ENCODE data around the gene CCL21. TPM values are rescaled to one million over a fixed set of nuclear protein-coding genes. Genes with fewer than 3 reads are reported as not detected.

The CCL21 gene
- total RNA-seq, 2 experiments from 2014 or later, result not detected

DNA sequence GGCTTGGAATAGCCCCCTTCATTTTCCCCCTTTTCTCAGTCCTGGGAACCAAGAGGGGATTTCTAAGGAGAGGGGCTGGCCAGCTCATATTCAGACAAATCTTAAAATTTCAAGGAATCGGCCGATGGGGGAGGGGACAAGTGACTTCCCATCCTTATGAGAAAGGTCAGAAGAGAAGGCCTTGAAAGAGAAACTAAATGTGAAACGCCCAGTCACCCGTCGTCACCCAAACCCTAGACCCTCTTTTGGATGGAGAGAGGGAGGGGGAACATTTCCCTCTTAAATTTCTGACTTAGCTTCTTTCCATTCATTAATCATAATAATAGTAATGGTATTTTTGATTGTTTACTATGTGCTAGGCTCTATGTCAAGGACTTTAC, 18.0 kb downstream of the CCL21 start:
- Mint-ChIP-seq H3K9me3 (no peaks in the 10 kb centered on the region), H3K27me3 (no peaks in the 10 kb centered on the region)
- DNase-seq, result no peak

GRCh38 chr9:34690983-34691935, 18.7 kb downstream of the CCL21 start, which contains the start of gene CCL19:
Gene CCL19, minus strand, starts transcription at chr9:34691276. Its CDS starts 137 bp downstream, at chr9:34691139.
- POLR2A ChIA-PET, result no interaction called here
- no peak for ATAC-seq (ENCODE audit: low read depth)
- H3K4me1 Mint-ChIP-seq, result no peaks in the 10 kb centered on the region

More for the DNA sequence above, 18.0 kb downstream of the CCL21 start:
- Mint-ChIP-seq H3K4me1 (no peaks in the 10 kb centered on the region), H3K4me3 (no peak overlapping the region), H3K36me3 (no peaks in the 10 kb centered on the region), H3K27ac (no peak overlapping the region)
- POLR2A ChIA-PET, result no interaction called here
- no peak for ATAC-seq (ENCODE audit: low read depth)

GRCh38 chr9:34689512-34689911, 20.4 kb downstream of the CCL21 start:
- POLR2A ChIA-PET, result interaction anchor here (0.5 kb wide), 1 partner anchor 1247 kb away, joined by 3 read pairs; no protein-coding TSS in a partner anchor
- no peaks in the 10 kb centered on the region for H3K4me1 Mint-ChIP-seq
- ATAC-seq (ENCODE audit: low read depth), result no peak
- H3K27me3 Mint-ChIP-seq, result no peaks in the 10 kb centered on the region
- no peaks in the 10 kb centered on the region for H3K36me3 Mint-ChIP-seq
- H3K4me3 Mint-ChIP-seq, result no peak overlapping the region
- H3K27ac Mint-ChIP-seq, result no peak overlapping the region
- DNase-seq, result no peak
- no peaks in the 10 kb centered on the region for H3K9me3 Mint-ChIP-seq

More at GRCh38 chr9:34690983-34691935, 18.7 kb downstream of the CCL21 start, which contains the start of gene CCL19:
- no peak within 1 kb of the TSS for H3K27ac Mint-ChIP-seq
- H3K27me3 Mint-ChIP-seq, result no peaks in the 10 kb centered on the region
- no peaks in the 10 kb centered on the region for H3K9me3 Mint-ChIP-seq
- no peaks in the 10 kb centered on the region for H3K36me3 Mint-ChIP-seq
- no peak for DNase-seq
- no peak within 1 kb of the TSS for H3K4me3 Mint-ChIP-seq

GRCh38 chr9:34689116-34689470, 20.8 kb downstream of the CCL21 start:
- ATAC-seq (ENCODE audit: low read depth) (no peak), DNase-seq (no peak)
- no peaks in the 10 kb centered on the region for H3K9me3 Mint-ChIP-seq
- no peak overlapping the region for H3K27ac Mint-ChIP-seq
- POLR2A ChIA-PET, result no interaction called here
- H3K27me3 Mint-ChIP-seq, result no peaks in the 10 kb centered on the region
- no peak overlapping the region for H3K4me3 Mint-ChIP-seq
- no peaks in the 10 kb centered on the region for H3K36me3 Mint-ChIP-seq
- no peaks in the 10 kb centered on the region for H3K4me1 Mint-ChIP-seq

GRCh38 chr9:34688329-34689115, 21.4 kb downstream of the CCL21 start:
- H3K27ac Mint-ChIP-seq, result no peak overlapping the region
- POLR2A ChIA-PET, result no interaction called here
- no peaks in the 10 kb centered on the region for H3K9me3 Mint-ChIP-seq
- DNase-seq, result no peak
- no peaks in the 10 kb centered on the region for H3K4me1 Mint-ChIP-seq
- no peaks in the 10 kb centered on the region for H3K27me3 Mint-ChIP-seq
- no peaks in the 10 kb centered on the region for H3K36me3 Mint-ChIP-seq
- no peak overlapping the region for H3K4me3 Mint-ChIP-seq
- ATAC-seq (ENCODE audit: low read depth), result no peak

DNA sequence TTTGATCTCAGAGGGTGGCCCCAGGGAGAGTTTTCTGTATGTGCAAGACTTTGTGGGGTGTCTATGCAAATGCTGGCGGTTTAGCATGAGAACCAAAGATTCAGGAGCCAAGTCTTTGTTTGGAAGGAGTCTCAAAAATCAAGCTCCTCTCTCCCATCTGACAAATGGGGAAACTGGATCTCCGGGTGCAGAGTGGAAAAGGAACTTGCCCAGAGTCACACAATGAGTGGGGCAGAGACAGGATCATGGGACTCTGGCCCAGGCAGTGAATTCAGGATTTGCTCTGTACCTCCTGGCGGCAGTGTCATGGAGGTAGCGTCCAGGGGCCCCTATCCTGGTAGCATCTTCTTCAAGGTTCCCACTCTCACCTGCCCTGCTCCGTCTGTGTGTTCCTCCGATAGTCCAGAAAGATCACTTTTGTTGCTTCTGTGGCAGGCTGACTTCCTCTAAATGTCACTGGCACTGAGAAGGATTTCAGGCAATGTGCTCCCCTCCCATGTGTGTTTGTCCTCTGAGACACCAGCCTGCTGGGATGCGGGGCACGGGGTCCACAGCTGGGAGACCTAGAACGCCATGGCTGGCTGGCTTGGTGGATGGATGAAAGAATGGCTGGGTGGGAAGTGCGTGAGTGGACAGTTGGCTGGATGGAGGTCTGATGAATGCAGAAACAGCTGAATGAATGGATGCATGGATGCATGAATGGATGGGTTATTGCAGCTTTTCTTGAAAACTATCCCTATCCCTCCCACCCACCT, 22.5 kb downstream of the CCL21 start:
- no peak for DNase-seq
- Mint-ChIP-seq H3K27me3 (no peaks in the 10 kb centered on the region), H3K4me1 (no peaks in the 10 kb centered on the region), H3K4me3 (no peak overlapping the region), H3K36me3 (no peaks in the 10 kb centered on the region), H3K27ac (no peak overlapping the region), H3K9me3 (no peaks in the 10 kb centered on the region)
- POLR2A ChIA-PET, result no interaction called here
- no peak for ATAC-seq (ENCODE audit: low read depth)

- H3K27me3 Mint-ChIP-seq, result no peaks in the 10 kb centered on the region
Observed at GRCh38 chr9:34686732-34687131, 23.2 kb downstream of the CCL21 start.

GRCh38 chr9:34686231-34686630, 23.7 kb downstream of the CCL21 start:
- no peak for ATAC-seq (ENCODE audit: low read depth)
- DNase-seq, result no peak
- Mint-ChIP-seq H3K9me3 (no peaks in the 10 kb centered on the region), H3K4me3 (no peak overlapping the region), H3K27me3 (no peaks in the 10 kb centered on the region), H3K27ac (no peak overlapping the region), H3K36me3 (peaks cover 1% of the 10 kb centered on the region), H3K4me1 (no peaks in the 10 kb centered on the region)
- POLR2A ChIA-PET, result no interaction called here

More at GRCh38 chr9:34686732-34687131, 23.2 kb downstream of the CCL21 start:
- no peak for ATAC-seq (ENCODE audit: low read depth)
- H3K4me1 Mint-ChIP-seq, result no peaks in the 10 kb centered on the region
- H3K9me3 Mint-ChIP-seq, result no peaks in the 10 kb centered on the region
- no peak overlapping the region for H3K27ac Mint-ChIP-seq
- H3K36me3 Mint-ChIP-seq, result no peaks in the 10 kb centered on the region
- H3K4me3 Mint-ChIP-seq, result no peak overlapping the region
- POLR2A ChIA-PET, result no interaction called here
- DNase-seq, result no peak

DNA sequence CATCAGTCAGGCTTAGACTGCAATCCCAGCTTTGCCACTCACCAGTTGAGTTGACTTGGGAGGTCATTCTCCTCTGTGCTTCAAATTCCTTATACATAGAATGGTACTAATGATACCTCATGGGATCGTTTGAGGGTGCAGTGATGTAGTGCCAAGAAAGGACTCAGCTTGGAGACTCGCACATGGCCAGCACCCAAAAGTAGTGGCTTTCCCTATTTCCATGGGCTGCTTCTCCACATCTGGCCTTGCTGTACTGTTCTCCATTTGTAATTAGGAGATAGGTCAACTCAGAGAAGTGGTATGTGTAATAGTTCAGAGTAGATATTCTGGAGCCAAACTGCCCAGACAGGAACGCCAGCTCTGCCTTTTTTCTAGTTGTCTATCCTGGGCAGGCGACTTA, 24.3 kb downstream of the CCL21 start:
- Mint-ChIP-seq H3K27me3 (no peaks in the 10 kb centered on the region), H3K27ac (no peak overlapping the region)
- POLR2A ChIA-PET, result no interaction called here

DNA sequence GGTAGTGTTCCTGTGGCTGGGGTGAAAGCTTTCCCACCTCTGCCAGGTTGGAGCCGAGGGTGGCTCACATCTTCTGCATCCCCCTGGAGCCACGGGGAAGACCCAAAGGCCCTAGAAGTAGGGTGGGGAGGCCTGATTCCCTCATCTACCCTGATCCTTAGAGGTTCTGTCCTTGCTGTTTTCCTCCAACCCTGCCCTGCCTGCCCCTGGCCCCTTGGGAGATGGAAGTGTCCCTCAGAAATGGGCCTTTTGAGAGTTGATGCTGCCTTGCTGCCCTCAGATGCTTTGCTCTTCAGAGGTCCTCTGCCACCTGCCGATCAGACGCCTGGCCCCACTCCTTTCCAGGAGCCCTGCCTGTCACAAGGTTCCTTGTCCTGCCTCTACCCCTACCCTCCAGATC, 25.1 kb downstream of the CCL21 start:
- no peak overlapping the region for H3K27ac Mint-ChIP-seq

More for the DNA sequence above, 24.3 kb downstream of the CCL21 start:
- H3K4me3 Mint-ChIP-seq, result no peak overlapping the region
- H3K36me3 Mint-ChIP-seq, result peaks cover 1% of the 10 kb centered on the region
- H3K4me1 Mint-ChIP-seq, result no peaks in the 10 kb centered on the region
- no peak for ATAC-seq (ENCODE audit: low read depth)
- no peaks in the 10 kb centered on the region for H3K9me3 Mint-ChIP-seq
- no peak for DNase-seq

DNA sequence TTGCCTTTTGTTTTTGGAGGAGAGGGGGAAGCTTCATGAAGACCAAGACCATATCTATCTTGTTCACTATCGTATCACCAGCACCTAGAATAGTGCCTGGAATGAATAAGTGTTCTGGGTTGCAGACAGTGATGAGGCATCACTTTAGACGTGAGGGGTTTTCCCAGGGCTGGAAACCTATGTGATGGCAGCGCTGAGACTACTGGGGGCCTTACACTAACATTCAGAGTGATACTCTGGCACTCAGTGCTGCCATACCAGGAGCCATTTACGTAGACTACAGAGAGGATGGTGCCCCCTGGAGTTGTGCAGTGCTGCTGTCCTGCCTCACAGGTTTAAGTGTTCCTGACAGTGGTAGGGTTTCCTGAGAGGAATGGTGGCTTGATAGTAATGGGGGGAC, 25.8 kb downstream of the CCL21 start:
- Mint-ChIP-seq H3K9me3 (no peaks in the 10 kb centered on the region), H3K27me3 (no peaks in the 10 kb centered on the region), H3K27ac (no peak overlapping the region), H3K4me3 (no peak overlapping the region), H3K36me3 (peaks cover 1% of the 10 kb centered on the region), H3K4me1 (no peaks in the 10 kb centered on the region)
- no peak for ATAC-seq (ENCODE audit: low read depth)
- DNase-seq, result no peak
- POLR2A ChIA-PET, result no interaction called here

More for the DNA sequence above, 25.1 kb downstream of the CCL21 start:
- H3K36me3 Mint-ChIP-seq, result peaks cover 1% of the 10 kb centered on the region
- H3K4me1 Mint-ChIP-seq, result no peaks in the 10 kb centered on the region
- no peak for ATAC-seq (ENCODE audit: low read depth)
- DNase-seq, result no peak
- POLR2A ChIA-PET, result no interaction called here
- H3K27me3 Mint-ChIP-seq, result no peaks in the 10 kb centered on the region
- H3K4me3 Mint-ChIP-seq, result no peak overlapping the region
- H3K9me3 Mint-ChIP-seq, result no peaks in the 10 kb centered on the region

GRCh38 chr9:34675869-34676268, 34.1 kb downstream of the CCL21 start:
- Mint-ChIP-seq H3K36me3 (no peaks in the 10 kb centered on the region), H3K4me3 (no peak overlapping the region), H3K9me3 (no peaks in the 10 kb centered on the region), H3K27me3 (peaks cover 2% of the 10 kb centered on the region), H3K4me1 (peaks cover 4% of the 10 kb centered on the region), H3K27ac (no peak overlapping the region)
- DNase-seq, result no peak
- POLR2A ChIA-PET, result interaction anchor here (0.9 kb wide), 1 partner anchor 11 kb away, joined by 3 read pairs; no protein-coding TSS in a partner anchor
- no peak for ATAC-seq (ENCODE audit: low read depth)

All from activated naive CD8-positive, alpha-beta T cell treated with anti-CD3 and anti-CD28 coated beads, Interleukin-2, amount 10 ng/mL, durations not matched to agents 7 days and 5 days (primary cell).